Stimulated activated effector memory CD8-positive, alpha-beta T cell treated with anti-CD3 and anti-CD28 coated beads, Interleukin-12 subunit alpha, Interleukin-12 subunit beta, amount 100 ng/mL, for 72 hours (primary cell): ENCODE results near the gene AATK.
A peak's percentile ranks its signal among the peaks of the same experiment; 100 is the strongest.
"Not testable (repeated sequence)": the region's sequence is repeated elsewhere in the genome, so short reads cannot be mapped to it uniquely, and the experiment has no call there.

Experiments used
- ATAC-seq: fragments of 150-1000 bp; cut with Tn5 transposase; 2 replicates; pipeline ENCODE4 v1.10.0; 2021
- DNase-seq, 2 donors: peaks; one replicate each; pipeline ENCODE4 v3.0.0; 2021 to 2022; ENCODE audit warnings: low spot score in 2 of 2
- H3K27ac Mint-ChIP-seq: one replicate; pipeline ENCODE4 v1.8.0; 2022; ENCODE audit warnings: mild to moderate bottlenecking, mixed read lengths
- H3K36me3 Mint-ChIP-seq: one replicate; pipeline ENCODE4 v1.8.0; 2022; ENCODE audit warnings: mild to moderate bottlenecking, mixed read lengths
- H3K4me1 Mint-ChIP-seq: one replicate; pipeline ENCODE4 v1.8.0; 2022; ENCODE audit warnings: mixed read lengths
- H3K4me3 Mint-ChIP-seq: one replicate; pipeline ENCODE4 v1.8.0; 2022; ENCODE audit warnings: mild to moderate bottlenecking, mixed read lengths
- H3K9me3 Mint-ChIP-seq: one replicate; pipeline ENCODE4 v1.8.0; 2022; ENCODE audit warnings: mixed read lengths

AATK gene

GRCh38 chr17:81162491-81162890, 3.5 kb downstream of the AATK start:
- Mint-ChIP-seq H3K4me1 (peaks cover 6% of the 10 kb centered on the region), H3K4me3 (no peak overlapping the region), H3K27ac (no peak overlapping the region), H3K36me3 (no peaks in the 10 kb centered on the region), H3K9me3 (no peaks in the 10 kb centered on the region)
- ATAC-seq (no peak), DNase-seq (no peak)

DNA sequence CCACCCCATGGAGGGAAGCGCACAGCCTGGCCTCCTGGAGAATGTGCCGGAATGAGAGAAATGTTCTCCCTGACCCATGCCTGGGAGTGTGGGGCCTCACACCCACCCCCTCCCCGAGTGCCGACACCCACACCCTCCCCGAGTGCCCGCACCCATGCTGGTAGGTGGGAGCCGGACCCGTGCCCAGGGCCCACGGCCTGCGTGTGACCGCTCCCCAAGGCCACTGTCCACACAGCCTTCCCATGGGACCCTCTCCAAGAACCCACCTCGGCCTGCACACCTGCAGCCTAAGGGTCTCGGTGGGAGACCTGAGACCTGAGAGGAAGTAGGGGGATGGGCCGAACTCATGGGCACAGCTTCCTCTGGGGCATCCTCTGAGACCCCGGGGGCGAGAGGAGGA, 4.0 kb downstream of the AATK start:
- peaks cover 6% of the 10 kb centered on the region for H3K4me1 Mint-ChIP-seq
- no peak overlapping the region for H3K27ac Mint-ChIP-seq
- no peaks in the 10 kb centered on the region for H3K9me3 Mint-ChIP-seq
- H3K36me3 Mint-ChIP-seq = no peaks in the 10 kb centered on the region
- DNase-seq (no peak), ATAC-seq (no peak)
- no peak overlapping the region for H3K4me3 Mint-ChIP-seq

DNA sequence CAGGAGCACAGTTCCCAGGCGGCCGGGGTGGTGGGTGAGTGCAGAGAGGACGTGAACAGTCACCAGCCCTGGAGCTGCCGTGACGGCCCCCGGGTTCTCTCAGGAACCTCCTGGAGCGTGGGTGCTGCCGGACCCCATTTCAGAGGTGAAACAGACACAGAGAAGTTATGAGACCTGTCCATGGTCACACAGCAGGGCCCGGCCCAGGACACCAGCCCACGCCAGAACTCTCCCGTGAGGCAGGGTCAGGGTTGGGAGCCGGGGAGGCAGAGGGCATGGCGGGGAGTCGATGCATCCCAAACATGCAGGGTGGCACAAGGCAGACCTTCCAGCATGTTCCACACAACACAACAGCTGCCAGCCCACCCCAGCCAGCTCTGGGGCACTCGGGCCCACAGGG, 4.5 kb downstream of the AATK start:
- Mint-ChIP-seq H3K27ac (no peak overlapping the region), H3K36me3 (no peaks in the 10 kb centered on the region), H3K4me3 (no peak overlapping the region), H3K9me3 (no peaks in the 10 kb centered on the region), H3K4me1 (peaks cover 6% of the 10 kb centered on the region)
- no peak for ATAC-seq
- no peak for DNase-seq

DNA sequence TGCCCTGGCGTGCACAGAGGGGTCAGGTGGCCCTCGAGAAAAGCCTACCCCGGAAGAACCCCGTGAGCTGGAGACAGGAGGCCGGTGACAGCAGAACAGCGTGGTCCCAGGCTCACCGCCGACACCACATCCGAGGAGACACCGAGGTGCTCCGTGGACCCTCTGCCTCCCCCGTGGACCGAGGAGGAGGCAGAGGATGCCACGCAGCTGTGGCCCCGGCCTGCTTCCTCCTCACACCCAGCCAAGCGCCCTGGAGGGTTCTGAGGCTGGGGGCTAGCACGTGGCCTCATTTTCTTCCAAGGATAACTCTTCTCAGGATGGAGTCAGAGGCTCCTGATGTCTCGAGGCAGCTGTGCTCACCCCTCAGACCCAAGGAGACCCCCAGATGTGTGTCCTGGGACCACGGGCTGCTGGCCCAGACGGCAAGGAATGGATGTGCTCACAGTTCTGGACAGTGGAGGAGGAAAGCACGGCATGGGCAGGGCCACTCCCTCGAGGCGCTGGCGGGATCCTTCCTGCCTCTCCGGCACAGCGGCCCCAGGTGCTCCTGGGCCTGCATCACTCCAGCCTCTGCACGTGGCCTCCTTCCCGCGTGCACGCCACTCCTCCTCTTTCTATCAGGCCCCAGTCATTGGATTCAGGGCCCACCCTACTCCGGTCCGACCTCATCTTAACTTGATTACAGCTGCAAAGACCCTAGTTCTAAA, 5.1 kb downstream of the AATK start:
- peak overlapping the region; percentile 67 for H3K27ac Mint-ChIP-seq
- H3K36me3 Mint-ChIP-seq = no peaks in the 10 kb centered on the region
- no peak for DNase-seq
- no peak for ATAC-seq
- no peaks in the 10 kb centered on the region for H3K9me3 Mint-ChIP-seq
- H3K4me1 Mint-ChIP-seq = peaks cover 6% of the 10 kb centered on the region
- H3K4me3 Mint-ChIP-seq = peak overlapping the region; percentile 7

GRCh38 chr17:81160306-81160705, 5.7 kb downstream of the AATK start:
- no peaks in the 10 kb centered on the region for H3K36me3 Mint-ChIP-seq
- H3K27ac Mint-ChIP-seq = peak overlapping the region; percentile 67
- H3K4me1 Mint-ChIP-seq = peaks cover 6% of the 10 kb centered on the region
- peak overlapping the region; percentile 7 for H3K4me3 Mint-ChIP-seq
- DNase-seq = no peak
- peak; percentile 24 for ATAC-seq
- H3K9me3 Mint-ChIP-seq = no peaks in the 10 kb centered on the region

DNA sequence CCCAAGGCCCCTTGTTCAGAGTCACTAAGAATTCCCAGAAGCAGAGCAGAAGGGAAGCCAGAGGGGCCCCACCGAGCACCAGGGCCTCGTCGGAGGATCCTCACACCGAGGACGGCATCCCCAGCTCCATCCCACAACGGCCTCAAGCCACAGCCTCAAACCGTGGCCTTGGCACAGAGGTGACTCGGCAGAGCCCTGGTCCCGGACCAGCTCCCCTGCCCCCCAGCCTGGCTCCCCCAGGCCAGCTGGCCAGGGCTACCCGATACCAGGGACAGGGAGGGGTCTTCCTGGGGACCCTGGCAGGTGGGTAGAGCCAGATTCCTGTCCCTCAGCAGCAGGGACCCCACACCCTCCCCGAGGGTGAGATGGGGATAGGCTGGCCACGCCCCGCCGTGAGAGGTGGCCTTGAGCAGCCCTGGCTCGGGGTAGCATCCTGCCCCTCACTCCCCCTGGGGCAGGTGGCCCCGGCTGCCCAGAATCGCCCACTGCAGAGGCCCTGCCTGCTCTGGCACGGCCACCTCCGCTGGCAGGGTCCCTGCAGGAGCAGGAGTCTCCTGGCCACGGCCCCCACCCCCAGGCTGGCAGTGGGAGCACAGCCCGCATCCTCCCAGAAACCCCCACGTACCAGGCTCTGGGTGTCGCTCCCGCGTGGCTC, 6.3 kb downstream of the AATK start:
- DNase-seq (no peak), ATAC-seq (no peak)
- no peak overlapping the region for H3K4me3 Mint-ChIP-seq
- no peaks in the 10 kb centered on the region for H3K36me3 Mint-ChIP-seq
- H3K27ac Mint-ChIP-seq = peak overlapping the region; percentile 67
- no peaks in the 10 kb centered on the region for H3K9me3 Mint-ChIP-seq
- H3K4me1 Mint-ChIP-seq = peaks cover 6% of the 10 kb centered on the region

DNA sequence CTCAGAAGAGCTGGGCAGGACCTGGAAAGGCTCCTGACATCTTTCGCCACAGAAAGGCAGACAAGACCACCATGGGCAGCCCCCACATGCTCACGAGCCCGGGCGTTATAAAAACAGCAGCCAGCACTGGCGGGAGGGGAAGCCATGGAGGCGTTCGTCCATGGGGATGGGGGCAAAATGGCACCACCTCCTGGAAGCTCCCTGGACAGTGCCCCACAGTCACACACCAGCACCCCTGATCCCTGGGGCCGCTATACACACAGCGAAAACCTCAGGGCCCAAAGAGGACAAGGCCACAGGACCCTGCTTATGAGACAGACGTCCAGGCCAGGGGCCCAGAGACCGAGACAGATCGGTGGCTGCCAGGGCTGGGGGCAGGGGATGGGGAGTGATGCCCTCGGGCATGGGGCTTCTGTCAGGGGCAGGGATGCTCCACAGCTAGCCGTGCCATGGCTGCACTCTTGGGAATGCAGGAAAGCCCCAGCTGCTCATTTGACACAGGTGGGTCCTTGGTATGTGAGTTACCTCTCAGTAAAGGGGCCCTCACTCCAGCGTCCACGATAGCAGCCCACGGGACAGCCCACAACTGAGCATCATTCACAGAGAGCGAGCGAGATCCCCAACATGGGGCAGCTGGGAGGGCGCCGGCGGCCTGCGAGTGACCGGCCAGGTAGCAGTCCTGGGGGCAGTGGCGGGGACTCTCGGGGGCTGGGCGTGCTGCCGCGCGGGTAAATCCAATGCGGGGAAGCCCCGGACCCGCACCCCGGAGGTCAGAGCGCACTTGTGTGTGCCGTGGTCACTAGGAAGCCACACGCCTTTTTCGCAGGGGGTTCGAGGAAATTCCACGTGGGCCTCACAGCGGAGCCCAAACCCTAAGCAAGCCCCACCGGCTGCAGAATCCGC, 7.1 kb downstream of the AATK start:
- DNase-seq = no peak
- ATAC-seq = no peak
- Mint-ChIP-seq H3K4me1 (peaks cover 6% of the 10 kb centered on the region), H3K9me3 (no peaks in the 10 kb centered on the region), H3K4me3 (no peak overlapping the region), H3K36me3 (no peaks in the 10 kb centered on the region), H3K27ac (no peak overlapping the region)

DNA sequence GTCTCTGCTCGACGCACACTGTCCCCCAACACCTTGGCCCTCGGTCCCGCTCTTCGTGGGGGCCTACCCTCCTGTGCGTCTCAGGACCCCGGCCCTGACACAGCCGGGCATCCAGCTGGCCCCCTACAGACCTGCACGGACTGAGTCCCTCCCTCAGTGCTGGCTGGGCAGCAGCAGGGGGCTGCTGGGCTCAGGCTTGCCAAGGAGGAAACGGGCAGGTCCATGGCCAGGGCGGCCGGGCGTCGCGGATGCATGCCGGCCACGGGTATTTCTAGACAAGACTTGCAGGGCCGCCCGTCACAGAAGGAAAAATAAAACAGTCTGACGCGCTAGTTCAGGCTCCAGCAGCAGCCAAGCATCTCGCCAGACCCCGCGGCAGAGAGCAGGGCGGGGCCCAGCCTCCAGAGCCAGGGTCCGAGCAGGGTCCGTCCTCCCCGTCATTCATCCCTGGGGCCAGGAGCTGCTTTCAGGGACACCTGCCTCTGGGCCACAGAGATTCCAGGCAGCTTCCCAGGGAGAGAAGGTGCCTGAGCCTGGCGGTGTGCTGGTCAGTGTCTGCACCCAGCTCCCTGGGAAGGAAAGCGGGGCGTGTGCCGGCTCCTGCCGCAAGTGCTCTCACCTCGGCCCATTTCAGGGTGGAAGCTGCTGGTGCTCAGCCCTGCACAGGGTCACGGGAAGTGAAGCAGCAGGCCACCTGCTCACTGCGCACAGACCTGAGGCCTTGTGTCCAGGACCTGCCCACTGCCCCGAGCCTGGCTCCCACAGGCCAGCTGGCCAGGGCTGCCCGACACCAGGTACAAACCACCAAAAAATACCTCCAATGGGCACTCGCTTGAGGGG, 8.0 kb downstream of the AATK start:
- ATAC-seq (no peak), DNase-seq (no peak)
- Mint-ChIP-seq H3K9me3 (no peaks in the 10 kb centered on the region), H3K4me1 (peaks cover 6% of the 10 kb centered on the region), H3K27ac (no peak overlapping the region), H3K36me3 (no peaks in the 10 kb centered on the region), H3K4me3 (no peak overlapping the region)

- no peaks in the 10 kb centered on the region for H3K9me3 Mint-ChIP-seq
- H3K4me3 Mint-ChIP-seq = no peak overlapping the region
- no peak overlapping the region for H3K27ac Mint-ChIP-seq
- DNase-seq (no peak), ATAC-seq (no peak)
- H3K4me1 Mint-ChIP-seq = peaks cover 6% of the 10 kb centered on the region
- no peaks in the 10 kb centered on the region for H3K36me3 Mint-ChIP-seq
These were observed 8.9 kb downstream of the AATK start for GRCh38 chr17:81156866-81157805.

GRCh38 chr17:81154961-81155360, 11.1 kb downstream of the AATK start:
- Mint-ChIP-seq H3K9me3 (no peaks in the 10 kb centered on the region), H3K4me3 (no peak overlapping the region), H3K4me1 (no peaks in the 10 kb centered on the region), H3K36me3 (no peaks in the 10 kb centered on the region), H3K27ac (no peak overlapping the region)
- no peak for ATAC-seq
- DNase-seq = no peak

- H3K4me1 Mint-ChIP-seq, H3K9me3 Mint-ChIP-seq, H3K36me3 Mint-ChIP-seq, DNase-seq, ATAC-seq, H3K27ac Mint-ChIP-seq, H3K4me3 Mint-ChIP-seq: not testable (repeated sequence)
These were observed 12.0 kb downstream of the AATK start for GRCh38 chr17:81154016-81154415.

GRCh38 chr17:81153340-81153803, 12.6 kb downstream of the AATK start:
- Mint-ChIP-seq H3K36me3 (no peaks in the 10 kb centered on the region), H3K27ac (no peak overlapping the region), H3K4me1 (no peaks in the 10 kb centered on the region), H3K4me3 (no peak overlapping the region), H3K9me3 (no peaks in the 10 kb centered on the region)
- DNase-seq = no peak
- ATAC-seq = no peak

DNA sequence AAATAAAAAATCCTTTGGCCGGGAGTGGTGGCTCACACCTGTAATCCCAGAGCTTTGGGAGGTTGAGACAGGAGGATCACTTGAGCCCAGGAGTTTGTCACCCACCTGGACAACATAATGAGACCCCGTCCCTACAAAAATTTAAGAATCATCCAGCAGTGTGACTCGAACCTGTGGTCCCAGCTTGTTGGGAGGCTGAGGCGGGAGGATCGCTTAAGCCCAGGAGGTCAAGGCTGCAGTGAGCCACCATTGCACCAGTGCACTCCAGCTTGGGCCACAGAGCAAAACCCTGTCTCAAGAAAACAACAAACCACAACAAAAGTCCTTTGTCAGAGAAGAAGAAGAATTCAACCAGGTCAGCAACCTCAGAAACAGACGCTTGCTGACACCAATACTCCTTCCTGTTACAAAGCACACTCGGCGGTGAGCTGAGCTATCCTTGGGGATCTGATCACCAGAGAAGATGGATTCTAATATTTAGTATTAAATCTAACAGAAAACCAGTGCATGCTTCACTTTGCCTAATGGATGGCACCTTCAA, 13.7 kb downstream of the AATK start:
- H3K36me3 Mint-ChIP-seq = no peaks in the 10 kb centered on the region
- H3K27ac Mint-ChIP-seq = no peak overlapping the region
- H3K4me1 Mint-ChIP-seq = no peaks in the 10 kb centered on the region
- DNase-seq = no peak
- ATAC-seq = no peak
- H3K9me3 Mint-ChIP-seq = no peaks in the 10 kb centered on the region
- H3K4me3 Mint-ChIP-seq = no peak overlapping the region

- no peaks in the 10 kb centered on the region for H3K36me3 Mint-ChIP-seq
- H3K4me3 Mint-ChIP-seq = no peak overlapping the region
- H3K9me3 Mint-ChIP-seq = no peaks in the 10 kb centered on the region
- ATAC-seq (no peak), DNase-seq (no peak)
- H3K4me1 Mint-ChIP-seq = no peaks in the 10 kb centered on the region
- peak overlapping the region; percentile 20 for H3K27ac Mint-ChIP-seq
These were observed 14.7 kb downstream of the AATK start for GRCh38 chr17:81151278-81151677.
